ENCODE measurements around the gene FAM53B.

DNA sequence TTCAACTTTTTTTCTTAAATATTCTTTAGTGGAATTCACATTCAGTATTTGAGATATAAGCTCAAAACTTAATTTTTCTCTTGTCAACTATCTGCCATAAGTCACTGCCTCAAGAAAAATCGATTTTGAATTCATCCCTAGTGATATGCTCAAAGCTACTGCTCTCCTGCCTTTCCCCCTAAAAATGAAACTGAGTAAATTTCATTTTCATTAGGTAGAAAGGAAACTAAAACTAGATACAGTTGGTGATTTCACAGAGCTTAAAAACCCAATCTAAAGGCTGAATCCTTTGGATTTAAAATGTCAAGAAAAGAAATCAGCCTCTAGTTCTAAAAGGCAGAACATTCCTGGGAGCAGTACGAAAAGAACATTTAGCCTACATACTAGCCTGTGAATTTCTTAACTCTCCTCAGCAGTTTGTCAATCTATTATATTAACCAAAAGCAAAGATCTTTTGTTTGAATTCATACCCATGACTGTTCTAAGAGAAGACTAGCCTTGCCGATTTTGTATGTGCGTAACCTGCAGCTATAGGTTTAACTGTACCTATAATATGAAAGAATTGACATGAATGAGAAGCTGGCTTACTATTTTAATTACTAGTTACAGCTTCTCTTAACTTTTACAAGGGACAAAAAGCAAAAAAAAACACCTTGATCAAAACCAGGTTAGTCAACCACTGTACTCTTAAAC is 4.9 kb upstream of the FAM53B start:
- TF ChIP-seq POLR2AphosphoS5 (IDR thresholded peaks at IDR 0.05) (no peak), POLR2A (IDR thresholded peaks at IDR 0.05; ENCODE audit: low read depth) (no peak)
- TF ChIP-seq, protein P1, sequence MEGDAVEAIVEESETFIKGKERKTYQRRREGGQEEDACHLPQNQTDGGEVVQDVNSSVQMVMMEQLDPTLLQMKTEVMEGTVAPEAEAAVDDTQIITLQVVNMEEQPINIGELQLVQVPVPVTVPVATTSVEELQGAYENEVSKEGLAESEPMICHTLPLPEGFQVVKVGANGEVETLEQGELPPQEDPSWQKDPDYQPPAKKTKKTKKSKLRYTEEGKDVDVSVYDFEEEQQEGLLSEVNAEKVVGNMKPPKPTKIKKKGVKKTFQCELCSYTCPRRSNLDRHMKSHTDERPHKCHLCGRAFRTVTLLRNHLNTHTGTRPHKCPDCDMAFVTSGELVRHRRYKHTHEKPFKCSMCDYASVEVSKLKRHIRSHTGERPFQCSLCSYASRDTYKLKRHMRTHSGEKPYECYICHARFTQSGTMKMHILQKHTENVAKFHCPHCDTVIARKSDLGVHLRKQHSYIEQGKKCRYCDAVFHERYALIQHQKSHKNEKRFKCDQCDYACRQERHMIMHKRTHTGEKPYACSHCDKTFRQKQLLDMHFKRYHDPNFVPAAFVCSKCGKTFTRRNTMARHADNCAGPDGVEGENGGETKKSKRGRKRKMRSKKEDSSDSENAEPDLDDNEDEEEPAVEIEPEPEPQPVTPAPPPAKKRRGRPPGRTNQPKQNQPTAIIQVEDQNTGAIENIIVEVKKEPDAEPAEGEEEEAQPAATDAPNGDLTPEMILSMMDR (IDR thresholded peaks at IDR 0.05) = no peak

Measured in esophagus muscularis mucosa (tissue), 3 donors.